Activated CD8-positive, alpha-beta memory T cell treated with anti-CD3 and anti-CD28 coated beads for 4 hours (primary cell): ENCODE data around the gene AMHR2.
"Not testable (repeated sequence)": the region's sequence is repeated elsewhere in the genome, so short reads cannot be mapped to it uniquely, and the experiment has no call there.

ENCODE experiments used
- DNase-seq, 2 donors: peaks; one replicate each; pipeline ENCODE4 v3.0.0-alpha.2; 2020; ENCODE audit warnings: low read depth in 2 of 2

The AMHR2 gene

DNA sequence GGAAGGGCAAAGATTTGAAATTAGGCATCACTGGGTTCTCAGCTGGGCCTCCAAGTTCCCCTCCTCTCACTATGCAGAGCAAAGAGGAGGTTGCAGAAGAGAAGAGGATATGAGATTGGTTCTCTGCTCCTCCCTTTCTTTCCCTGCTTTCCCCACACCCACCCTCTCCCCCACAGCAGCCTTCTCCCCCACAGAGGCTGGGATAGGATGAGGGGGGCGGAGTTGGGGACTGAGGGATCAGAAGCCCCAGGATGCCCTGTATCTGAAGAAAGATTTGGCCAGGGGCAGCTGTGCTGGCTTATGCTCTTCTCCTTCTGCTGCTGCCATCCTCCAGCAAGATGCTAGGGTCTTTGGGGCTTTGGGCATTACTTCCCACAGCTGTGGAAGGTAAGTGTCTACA, at the start of gene AMHR2:
Gene AMHR2 (plus strand): TSS at position 259 of the 400 bp plus-strand sequence. CDS start 80 bp downstream, at position 339.
- DNase-seq = no peak

DNA sequence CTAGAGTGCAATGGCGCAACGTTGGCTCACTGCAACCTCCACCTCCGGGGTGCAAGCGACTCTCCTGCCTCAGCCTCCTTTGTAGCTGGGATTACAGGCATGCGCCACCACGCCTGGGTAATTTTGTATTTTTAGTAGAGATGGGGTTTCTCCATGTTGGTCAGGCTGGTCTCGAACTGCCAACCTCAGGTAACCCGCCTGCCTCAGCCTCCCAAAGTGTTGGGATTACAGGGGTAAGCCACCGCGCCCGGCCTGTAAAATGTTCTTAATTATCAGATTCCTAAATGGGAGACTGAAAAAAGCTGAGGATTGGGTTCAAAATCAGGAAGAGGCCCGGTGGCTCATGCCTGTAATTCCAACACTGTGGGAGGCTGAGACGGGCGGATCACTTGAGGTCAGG, 49.4 kb upstream of the AMHR2 start:
- DNase-seq = not testable (repeated sequence)

DNA sequence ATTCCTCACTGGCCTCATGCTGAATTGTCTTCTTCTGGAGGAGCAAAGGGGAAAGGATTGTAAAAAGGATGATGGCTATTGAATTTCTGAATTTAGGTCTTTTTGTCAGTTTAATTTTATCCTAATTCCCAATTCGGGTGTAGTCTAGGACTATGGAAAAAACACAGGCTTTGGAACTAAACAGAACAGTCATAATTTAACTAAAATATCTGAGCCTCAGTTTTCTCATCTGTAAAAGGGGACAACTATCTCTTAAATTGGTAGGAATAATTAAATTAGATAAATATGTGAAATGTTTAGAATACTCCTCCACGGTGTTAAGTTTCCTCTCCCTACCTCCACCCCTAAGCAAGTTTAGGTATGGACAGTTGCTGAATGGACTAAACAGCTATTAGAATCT, 46.9 kb upstream of the AMHR2 start:
- no peak for DNase-seq

DNA sequence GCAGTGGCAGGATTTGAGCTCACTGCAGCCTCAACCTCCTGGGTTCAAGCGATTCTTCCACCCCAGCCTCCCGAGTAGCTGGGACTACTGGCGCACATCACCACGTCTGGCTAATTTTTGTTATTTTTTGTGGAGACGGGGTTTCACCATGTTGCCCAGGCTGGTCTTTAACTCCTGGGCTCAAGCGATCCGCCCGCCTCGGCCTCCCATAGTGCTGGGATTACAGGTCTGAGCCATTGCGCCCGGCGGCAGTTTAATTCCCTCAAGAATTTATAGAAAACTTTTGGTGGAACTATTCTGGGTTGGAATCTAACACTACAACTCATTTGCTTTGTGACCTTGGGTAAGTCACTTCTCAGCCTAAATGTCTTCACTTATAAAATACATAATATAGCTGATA, 45.4 kb upstream of the AMHR2 start:
- no peak for DNase-seq

DNA sequence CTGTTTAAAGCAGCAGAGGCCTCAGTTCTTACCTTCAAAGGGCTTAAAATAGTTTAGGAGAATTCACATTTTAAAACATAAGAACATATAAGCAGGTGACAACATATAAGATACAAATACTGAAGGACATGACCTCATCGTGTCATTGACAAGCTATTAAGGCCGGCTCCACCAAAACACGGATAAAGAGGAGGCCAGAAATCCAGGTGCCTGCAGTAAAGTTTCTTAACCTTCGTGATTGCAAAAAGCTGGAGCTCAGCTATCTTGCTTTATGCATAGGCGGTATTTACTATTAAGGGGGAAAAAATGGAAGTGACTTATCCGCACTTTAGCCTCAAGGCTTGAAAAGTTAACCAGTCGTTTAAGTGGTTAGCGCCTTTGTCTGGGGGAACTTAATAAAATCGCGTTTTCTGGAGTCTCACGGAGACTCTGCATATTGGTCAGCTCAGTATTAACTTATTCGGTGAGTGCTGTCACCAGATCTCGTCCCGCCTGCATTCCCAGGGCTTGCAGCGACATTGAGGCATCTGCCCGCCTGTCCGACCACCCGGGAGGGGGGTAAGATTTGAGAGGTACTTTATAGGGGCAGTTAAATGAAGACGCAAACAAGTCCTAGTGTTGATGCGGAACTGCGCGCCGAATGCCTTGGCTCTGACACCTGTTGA, 44.8 kb upstream of the AMHR2 start:
- DNase-seq = no peak

DNA sequence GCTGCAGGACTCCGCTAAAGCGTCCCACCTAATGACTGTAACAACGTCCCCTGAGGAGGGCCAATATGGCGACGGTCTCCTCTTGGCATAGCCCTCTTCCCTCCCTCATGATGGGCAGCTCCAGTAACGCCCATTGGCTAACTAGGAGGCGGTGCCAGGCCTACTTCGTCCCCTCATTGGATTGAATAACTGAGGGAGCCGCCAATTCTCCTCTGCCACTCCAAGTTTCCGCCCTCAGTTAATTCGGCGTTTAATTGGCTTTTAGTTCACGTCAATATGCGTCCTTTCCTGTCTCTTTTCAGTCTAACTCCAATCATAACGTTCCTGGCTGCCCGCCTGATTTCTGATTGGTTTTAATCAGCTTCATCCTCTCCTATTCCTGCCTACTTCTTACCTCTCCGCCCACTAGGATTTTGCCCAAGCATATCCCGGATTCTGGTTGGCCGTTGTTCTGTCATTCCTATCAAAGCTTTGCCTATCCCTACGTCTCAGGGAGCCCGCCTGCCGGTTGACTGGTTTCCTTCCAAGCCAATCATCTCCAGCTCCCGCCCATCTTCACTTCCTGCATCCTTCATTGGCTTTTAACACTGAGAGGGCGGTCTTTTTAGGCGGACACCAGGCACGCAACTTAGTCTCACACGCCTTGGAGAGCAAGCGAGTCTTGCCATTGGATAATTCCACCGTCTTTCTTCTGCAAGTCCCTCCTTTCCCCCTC, 44.1 kb upstream of the AMHR2 start:
- DNase-seq = peak; percentile 97 to 99

DNA sequence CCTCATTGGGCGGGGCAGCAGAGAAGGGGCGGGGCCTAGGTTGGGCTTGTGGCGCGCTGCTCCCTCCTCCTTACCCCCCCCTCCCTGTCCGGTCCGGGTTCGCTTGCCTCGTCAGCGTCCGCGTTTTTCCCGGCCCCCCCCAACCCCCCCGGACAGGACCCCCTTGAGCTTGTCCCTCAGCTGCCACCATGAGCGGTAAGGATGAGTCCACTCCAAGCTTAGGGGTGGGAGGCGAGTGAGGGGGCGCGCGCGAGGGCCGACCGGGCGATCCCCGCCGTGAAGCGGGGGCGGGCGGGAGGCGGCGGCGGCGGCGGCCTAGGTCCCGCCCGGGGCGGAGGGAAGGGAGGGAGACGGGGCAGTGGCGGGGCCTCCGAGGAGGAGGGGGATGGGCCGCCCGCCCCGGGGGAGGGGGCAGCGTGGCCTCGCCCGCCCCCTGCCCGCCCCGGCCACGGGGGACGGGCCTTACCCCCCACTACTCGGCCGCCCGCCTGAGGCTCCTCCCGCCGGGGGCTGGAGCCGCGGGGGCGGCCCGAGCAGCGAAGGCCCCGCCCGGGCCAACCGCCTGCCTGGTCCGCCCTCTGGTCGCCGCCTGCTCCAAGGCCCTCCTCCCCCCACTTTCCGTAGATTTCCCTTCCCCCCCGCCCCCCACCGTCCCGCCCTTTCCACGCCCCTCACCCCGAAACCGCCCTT, 43.4 kb upstream of the AMHR2 start, which contains the start of gene SP1:
Gene SP1 (plus strand): TSS at position 73 of the 690 bp plus-strand sequence. CDS start 116 bp downstream, at position 189.
- DNase-seq = peak; percentile 67 to 73

DNA sequence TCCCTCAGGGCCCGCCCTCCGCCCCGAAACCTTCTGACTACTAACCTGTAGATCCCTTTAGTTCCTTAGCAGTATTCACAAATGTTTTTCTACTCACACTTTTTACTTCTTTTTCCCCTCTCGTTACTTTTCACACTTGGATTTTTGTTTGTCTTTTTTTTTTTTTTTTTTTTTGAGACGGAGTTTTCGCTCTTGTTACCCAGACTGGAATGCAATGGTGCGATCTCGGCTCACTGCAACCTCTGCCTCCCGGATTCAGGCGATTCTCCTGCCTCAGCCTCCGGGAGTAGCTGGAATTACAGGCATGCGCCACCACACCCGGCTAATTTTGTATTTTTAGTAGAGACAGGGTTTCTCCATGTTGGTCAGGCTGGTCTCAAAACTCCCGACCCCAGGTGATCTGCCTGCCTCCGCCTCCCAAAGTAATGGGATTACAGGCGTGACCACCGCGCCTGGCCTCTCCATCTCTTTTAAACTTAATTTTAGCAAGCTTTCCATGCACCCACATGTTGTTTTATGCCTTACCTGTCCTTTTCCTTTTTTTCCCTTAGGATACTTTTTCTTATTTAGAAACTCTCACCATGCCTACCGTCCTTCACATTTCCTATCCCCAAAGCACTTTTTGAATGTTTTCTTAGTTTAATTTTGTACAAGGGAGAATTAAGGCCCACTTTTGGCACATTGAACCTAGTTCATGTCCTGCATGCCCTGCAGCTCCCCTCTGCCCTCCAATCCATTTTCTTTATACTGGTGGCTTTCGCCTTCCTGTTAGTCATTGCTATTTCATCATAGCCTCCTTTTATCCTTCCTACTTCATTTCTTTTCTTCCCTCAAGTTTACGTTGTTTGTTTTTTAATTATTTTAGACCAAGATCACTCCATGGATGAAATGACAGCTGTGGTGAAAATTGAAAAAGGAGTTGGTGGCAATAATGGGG, 42.6 kb upstream of the AMHR2 start:
- no peak for DNase-seq

DNA sequence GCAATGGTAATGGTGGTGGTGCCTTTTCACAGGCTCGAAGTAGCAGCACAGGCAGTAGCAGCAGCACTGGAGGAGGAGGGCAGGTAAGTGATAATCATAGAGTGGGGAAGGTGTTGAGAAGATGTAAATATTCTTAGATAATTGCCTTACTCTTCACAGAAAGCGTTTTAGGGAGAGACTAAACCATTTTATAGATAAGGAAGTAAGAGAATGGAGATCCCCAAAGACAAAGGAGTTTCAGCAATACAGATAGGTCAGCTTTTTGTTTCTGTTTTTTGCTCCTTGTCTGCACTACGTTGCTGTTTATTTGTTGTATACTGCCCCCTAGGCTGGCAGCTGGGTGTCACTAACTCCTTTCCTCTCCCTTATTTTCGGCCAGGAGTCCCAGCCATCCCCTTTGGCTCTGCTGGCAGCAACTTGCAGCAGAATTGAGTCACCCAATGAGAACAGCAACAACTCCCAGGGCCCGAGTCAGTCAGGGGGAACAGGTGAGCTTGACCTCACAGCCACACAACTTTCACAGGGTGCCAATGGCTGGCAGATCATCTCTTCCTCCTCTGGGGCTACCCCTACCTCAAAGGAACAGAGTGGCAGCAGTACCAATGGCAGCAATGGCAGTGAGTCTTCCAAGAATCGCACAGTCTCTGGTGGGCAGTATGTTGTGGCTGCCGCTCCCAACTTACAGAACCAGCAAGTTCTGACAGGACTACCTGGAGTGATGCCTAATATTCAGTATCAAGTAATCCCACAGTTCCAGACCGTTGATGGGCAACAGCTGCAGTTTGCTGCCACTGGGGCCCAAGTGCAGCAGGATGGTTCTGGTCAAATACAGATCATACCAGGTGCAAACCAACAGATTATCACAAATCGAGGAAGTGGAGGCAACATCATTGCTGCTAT, 41.7 kb upstream of the AMHR2 start:
- no peak for DNase-seq

DNA sequence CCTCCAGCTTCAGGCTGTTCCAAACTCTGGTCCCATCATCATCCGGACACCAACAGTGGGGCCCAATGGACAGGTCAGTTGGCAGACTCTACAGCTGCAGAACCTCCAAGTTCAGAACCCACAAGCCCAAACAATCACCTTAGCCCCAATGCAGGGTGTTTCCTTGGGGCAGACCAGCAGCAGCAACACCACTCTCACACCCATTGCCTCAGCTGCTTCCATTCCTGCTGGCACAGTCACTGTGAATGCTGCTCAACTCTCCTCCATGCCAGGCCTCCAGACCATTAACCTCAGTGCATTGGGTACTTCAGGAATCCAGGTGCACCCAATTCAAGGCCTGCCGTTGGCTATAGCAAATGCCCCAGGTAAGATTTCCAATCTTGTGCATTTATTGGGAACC, 40.4 kb upstream of the AMHR2 start:
- DNase-seq = no peak

DNA sequence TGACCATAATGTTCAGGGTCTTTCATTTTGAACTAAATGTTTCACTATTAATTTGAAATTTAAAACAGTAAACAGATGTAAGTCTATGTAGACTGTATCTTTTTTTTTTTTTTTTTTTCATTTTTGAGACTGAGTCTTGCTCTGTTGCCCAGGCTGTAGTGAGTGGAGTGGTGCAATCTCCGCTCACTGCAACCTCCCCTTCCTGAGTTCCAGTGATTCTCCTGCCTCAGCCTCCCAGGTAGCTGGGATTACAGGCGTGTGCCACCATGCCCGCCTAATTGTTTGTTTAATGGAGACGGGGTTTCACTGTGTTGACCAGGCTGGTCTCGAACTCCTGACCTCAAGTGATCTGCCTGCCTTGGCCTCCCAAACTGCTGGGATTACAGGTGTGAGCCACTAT, 37.3 kb upstream of the AMHR2 start:
- not testable (repeated sequence) for DNase-seq

DNA sequence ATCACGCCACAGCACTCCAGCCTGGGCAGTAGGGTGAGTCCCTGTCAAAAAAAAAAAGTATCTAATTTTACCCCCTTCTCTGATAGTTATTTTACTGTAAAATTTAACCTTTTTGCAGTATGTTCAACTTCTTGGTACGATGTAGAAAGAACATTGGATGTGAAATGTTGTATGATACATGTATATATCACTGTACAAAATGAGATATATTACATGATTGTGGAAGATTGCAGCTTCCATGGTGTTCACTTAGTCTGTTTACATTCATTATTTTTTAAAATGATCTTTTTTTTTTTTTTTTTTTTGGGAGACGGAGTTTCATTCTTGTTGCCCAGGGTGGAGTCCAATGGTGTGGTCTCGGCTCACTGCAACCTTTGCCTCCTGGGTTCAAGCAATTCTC, 34.7 kb upstream of the AMHR2 start:
- no peak for DNase-seq

DNA sequence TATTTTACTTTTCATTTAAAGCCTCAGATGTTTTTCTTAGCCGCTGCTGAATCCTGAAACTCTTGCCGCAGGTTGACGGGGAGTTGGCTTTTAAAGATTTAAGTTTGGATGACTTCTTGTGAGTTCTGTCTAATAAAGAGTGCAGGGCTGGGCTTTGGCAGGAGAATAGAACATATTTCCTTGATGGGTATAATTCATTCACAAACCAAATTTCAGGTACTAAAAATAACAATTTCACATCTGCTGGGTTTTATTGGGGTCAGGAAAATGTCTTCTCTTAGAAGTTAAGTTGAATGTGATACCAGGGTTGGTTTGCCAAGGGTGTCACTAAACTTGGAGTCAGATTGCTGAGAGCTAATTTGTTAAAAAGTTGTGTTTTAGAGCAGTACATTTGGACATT, 34.0 kb upstream of the AMHR2 start:
- DNase-seq = no peak

DNA sequence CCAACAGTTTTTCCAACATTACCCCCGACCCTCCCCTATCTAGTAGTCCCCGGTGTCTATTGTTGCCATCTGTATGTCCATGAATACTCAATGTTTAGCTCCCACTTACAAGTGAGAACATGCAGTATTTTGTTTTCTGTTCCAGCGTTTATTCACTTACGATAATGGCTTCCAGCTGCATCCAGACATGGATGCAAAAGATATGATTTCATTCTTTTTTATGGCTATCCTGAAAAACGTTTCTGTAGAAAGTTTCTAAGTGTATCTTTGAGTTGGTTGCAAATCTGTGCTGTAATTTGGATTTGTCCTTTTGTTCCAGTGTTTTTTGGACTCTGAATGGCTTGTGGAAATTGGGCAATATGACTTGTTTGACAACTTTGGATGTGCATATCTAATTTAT, 31.9 kb upstream of the AMHR2 start:
- DNase-seq = no peak

DNA sequence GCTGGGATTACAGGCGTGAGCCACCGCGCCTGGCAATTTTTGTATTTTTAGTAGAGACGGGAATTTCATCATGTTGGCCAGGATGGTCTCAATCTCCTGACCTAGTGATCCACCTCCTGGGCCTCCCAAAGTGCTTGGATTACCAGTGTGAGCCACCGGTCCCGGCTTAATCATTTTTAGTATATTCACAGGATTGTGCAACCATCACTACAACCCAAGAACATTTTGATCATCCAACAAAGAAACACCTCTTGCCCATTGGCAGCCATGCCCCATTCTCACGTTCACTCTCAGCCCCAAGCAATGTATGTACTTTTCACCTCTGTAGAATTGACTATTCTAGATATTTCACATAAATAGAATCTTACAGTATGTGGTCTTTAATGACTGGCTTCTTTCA, 23.8 kb upstream of the AMHR2 start:
- no peak for DNase-seq

DNA sequence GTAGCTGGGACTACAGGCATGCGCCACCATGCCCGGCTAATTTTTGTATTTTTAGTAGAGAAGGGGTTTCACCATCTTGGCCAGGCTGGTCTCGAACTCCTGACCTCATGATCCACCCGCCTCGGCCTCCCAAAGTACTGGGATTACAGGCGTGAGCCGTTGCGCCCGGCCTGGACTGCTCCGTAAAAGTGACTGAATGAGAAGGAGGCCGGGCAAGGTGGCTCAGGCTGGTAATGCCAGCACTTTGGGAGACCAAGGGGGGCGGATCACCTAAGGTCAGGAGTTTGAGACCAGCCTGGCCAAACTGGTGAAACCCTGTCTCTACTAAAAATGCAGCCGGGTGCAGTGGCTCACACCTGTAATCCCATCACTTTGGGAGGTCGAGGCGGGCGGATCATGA, 21.3 kb upstream of the AMHR2 start:
- not testable (repeated sequence) for DNase-seq

DNA sequence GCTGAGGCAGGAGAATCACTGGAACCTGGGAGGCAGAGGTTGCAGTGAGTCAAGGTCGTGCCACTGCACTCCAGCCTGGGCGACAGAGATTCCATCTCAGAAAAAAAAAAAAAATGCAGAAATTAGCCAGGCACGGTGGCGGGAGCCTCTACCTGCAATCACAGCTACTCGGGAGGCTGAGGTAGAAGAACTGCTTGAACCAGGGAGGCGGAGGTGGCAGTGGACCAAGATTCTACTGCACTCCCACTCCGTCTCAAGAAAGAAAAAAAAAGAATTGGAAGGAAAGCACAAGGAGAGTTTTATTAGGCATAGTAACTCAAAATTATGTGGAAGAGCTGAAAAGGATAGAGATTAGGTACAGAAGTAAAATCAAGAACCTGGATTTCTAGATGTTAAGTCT, 20.8 kb upstream of the AMHR2 start:
- DNase-seq = no peak

DNA sequence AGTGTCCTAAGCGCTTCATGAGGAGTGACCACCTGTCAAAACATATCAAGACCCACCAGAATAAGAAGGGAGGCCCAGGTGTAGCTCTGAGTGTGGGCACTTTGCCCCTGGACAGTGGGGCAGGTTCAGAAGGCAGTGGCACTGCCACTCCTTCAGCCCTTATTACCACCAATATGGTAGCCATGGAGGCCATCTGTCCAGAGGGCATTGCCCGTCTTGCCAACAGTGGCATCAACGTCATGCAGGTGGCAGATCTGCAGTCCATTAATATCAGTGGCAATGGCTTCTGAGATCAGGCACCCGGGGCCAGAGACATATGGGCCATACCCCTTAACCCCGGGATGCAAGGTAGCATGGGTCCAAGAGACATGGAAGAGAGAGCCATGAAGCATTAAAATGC, 12.7 kb upstream of the AMHR2 start:
- DNase-seq = no peak

DNA sequence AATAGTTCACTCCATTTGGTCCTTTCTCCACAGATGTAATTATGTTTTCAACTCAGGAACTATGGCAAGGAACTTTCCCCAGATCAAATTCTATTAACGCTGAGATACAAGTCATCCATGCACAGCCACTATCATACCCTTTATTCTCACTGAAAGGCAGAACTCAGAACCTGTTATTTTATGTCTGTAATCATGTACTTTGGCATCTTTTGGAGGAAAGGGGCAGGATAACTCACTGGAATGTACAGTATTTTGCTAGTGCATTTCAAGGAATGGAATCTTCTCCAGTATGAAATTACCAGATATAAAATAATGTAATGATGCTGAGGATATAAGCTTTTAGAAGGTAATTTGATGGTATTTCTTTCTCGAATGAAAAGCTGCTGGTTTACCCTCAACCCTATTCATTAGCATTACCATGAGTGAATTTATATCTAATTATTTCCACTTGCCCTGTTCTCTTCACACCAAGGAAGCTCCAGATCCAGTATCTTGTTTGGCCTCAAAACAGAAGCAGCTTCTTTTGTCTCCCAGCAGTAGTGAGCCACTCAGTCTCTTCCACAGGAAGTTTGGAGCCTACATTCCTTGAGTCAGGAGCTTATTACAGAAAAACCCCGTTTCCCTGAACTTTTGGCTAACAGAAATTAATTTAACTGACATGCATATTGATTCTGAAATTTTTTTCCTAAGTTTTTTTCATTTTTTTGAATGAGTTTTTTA, 10.0 kb upstream of the AMHR2 start:
- DNase-seq = no peak
